SW 1271 (cell line): Measurements from ENCODE around the gene ACTR5.

Experiments used
- DNase-seq, 2 experiments: peaks; one replicate each; lab custom pipeline; 2025; lab: John Stamatoyannopoulos, UW

Gene ACTR5

DNA sequence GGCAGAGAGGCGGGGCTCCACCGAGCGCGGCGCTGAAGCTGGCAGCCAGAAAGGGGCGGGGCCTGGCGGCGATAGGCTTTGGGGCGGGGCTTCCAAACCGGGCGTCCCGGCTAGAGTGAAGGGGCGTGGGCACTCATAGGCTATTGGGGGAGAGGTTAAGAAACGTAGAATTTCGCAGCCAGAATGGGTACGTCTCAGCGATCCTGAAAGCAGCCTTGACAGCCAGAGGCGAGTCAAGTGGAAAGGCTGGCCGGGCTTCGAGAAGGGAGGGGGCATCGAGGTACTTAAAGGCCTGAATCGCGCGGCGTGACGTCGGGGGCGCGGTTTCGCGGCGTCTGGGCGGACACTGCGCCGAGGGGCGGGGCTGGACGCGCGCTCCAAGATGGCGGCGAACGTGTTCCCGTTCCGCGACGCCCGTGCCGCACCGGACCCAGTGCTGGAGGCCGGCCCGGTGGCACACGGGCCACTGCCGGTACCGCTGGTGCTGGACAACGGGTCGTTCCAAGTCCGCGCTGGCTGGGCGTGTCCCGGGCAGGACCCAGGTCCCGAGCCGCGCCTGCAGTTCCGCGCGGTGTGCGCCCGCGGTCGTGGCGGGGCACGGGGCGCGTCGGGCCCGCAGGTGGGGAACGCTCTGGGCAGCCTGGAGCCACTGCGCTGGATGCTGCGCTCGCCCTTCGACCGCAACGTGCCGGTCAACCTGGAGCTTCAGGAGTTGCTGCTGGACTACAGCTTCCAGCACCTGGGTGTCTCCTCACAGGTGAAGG is at the start of gene ACTR5:
ACTR5 (plus strand) TSS at position 364 of the 764 bp plus-strand sequence; CDS start at position 383, 19 bp downstream.
- peak; percentile 96 to 98 for DNase-seq

DNA sequence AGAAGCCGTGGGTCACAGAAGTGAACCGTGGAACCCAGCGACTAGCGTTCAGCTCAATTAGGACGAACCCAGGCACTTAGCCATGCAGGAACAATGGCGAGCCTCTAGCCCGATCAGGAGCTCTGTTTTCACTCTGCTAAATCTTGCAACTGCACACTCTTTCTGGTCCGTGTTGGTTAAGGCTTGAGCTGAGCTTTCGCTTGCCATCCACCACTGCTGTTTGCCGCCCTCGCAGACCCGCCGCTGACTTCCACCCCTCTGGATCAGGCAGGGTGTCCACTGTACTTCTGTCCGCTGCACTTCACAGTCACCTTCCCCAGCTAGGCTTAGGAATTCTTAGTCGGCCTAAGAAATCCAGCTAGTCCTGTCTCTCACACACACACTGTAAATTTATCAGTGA is 49.7 kb upstream of the ACTR5 start:
- DNase-seq, result no peak

DNA sequence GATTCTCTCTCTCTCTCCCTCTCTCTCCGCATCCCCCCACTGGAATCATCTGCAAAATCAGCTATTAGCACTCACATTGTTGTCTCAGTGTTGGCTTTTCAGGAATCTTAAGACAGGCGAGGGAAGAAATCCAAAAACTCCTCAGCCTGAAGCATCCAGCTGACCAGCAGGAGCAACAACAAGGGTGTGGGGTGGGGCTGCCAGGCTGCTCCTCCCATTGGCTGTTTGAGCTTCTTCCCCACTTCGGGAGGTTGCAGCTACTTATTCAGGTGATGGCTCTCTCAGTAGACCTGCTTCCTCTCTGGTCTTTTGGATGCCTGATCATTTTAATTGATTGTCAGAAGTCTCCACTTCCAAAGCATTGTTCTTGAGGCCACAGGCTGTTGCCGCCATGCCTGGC is 48.1 kb upstream of the ACTR5 start:
- DNase-seq, result no peak

DNA sequence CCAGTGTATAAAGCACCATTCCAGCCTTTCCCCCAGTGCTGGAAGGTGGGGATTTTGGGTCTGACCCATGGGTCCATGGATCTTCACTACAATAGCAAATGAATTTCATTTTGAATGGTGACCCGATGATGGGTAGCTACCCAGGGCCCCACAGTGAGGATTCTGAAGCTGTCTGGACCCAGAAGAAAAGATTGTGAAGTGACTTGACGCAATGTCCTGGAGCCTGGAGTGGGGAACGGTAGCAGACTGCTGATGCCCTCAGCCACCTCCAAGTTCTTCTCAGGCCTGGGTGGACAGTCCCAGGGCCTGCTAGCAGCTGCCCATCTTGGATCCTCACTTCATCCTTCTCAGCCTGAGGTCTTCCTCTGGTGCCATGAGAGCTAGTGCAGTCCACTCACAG is 47.3 kb upstream of the ACTR5 start:
- no peak for DNase-seq

DNA sequence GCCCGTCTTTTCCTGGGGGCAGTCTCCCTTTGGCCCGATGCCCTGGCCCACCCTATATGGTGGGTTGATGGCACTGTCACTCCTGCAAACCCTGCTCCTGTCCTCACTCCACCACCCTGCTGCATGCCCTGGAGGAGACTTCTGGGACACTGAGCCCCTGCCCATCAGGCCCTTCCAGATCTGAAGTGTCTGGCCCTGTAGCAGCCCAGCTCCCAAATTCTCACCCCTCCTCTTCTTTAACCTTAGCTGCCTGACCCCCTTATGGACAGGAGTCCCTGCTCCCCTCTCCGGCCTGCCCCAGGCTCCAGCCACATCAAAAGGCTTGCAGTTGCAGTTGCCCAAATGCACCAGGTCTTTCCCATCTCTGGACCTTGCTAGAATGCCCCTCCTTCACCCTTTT is 44.7 kb upstream of the ACTR5 start:
- DNase-seq, result no peak

DNA sequence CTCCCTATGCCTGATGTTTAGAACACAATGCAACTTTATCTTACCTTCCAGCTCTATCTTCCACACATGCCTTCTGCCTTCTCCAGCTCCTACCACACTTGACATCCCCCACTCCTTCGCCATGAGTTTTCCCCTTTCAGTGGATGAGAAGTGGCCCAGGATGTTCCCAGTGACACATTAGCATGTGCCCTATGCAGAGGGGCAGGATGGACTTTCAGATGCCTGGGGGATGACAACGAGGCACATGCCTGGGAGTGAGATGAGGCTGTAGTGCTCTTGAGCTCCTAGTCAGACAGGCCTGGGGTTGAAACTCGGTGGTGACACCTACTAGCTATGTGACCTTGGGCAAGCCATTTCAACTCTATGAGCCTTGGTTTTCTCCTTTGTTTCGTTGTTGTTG is 44.1 kb upstream of the ACTR5 start:
- DNase-seq, result no peak

DNA sequence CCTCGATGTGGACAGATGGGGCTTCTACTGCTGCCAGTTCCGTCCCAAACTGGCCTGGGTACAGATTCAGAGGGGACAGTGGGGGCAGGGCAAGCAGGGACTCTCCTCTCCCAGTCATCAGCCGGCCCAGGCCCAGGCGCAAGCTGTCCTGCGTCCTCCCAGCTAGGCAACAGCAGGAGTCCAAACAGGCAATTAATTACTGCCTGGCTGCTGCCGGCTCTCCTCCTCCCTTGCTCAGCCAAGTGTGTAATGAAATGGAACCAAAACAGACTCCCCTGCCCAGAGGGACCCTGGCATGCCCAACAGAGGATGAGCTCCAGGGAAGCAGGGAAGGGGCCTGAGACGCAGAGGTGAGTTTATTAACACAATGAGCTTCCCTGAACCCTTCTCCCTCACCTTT is 41.8 kb upstream of the ACTR5 start:
- DNase-seq, result no peak

DNA sequence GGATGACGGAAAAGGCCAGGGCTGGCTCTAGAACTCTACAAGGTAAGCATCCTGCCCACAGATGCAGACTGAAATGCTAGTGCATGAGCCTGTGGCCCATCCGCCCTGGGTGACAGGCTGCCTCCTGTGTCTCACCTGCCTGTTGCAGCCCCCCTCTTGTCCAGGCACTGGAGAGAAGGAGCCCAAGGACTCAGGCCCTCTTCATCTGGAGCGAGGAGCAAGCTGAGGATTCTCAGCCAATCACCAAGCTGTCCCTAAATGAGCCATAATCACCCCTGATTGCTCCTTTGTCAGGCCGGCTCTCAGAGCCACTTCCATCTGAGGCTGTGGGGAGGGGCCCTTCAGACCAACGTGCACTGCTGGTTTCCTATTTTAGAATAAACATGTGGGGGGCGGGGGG is 34.0 kb upstream of the ACTR5 start:
- no peak for DNase-seq

DNA sequence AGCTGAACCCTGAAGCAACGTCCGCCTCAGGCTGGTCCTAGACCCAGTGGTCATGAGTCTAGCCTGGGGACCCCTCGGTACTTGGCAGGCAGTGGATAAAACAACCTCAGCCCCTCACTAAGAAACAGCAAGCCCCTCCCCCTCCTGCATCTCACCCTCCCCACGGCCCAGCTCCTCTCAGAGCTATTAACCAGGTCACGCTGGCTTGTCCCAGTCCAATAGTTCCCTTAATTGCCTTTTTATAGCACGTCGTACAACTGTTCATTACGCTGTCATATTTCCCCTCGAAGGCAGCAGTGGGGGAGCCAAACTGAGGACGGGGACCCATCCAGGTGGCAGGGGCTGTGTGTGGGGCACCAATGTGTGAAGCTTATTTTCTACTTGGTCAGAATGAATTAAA is 32.6 kb upstream of the ACTR5 start:
- no peak for DNase-seq

DNA sequence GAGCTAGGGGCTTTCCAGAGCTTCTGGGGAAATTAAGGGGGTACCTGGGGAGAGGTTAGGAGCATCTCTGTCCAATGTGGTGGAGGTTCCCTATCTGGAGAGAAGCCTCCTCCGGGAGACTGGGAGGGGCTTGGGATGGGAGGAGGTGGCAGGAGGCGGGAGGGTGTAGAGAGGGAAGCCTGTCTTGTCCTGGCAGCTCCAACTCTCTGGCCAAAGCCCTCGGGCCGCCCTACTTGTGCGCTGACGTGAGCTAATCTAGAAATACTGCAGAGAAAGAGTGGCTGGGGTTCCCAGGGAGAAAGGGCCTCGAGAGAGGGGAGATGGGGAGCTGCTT is 25.6 kb upstream of the ACTR5 start:
- DNase-seq, result no peak

DNA sequence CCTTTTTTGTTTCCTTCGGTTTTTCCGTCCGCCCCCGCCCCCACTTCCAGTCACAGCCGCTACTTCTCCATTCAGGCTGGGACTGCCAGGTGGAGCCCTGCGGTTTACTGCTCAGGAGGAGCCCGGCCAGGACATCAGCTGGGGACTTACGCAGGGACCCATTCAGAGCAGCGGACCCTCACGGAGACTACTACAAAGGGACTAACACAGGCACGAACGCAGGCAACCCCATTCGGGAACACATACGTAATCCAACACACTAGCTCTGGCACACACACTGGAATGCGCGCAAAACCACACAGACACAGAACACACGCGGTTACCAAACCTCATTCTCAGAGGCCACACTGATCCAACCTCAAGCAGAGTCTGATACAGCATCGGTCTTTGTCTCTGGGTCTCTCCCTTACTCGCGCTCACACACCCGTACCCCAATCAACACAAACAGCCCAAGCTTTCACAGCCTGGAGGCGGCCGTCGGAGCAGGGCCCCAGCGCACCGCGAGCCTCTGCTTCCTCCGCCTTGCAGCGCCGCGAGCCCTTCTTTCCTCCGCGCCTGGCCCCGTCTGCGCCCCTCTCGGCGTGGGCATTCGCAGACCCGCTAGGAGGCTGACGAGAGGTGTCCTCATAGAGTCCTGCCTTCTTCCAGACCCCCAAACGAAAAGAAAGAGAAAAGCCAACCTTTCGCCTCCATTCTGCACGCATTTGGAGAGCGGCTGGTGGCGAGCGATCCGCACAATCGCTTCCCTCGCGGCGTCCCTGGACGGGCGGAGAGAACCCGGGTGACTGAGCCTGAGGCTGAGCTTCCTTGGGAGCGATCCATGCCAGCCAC is 25.0 kb upstream of the ACTR5 start:
- no peak for DNase-seq

DNA sequence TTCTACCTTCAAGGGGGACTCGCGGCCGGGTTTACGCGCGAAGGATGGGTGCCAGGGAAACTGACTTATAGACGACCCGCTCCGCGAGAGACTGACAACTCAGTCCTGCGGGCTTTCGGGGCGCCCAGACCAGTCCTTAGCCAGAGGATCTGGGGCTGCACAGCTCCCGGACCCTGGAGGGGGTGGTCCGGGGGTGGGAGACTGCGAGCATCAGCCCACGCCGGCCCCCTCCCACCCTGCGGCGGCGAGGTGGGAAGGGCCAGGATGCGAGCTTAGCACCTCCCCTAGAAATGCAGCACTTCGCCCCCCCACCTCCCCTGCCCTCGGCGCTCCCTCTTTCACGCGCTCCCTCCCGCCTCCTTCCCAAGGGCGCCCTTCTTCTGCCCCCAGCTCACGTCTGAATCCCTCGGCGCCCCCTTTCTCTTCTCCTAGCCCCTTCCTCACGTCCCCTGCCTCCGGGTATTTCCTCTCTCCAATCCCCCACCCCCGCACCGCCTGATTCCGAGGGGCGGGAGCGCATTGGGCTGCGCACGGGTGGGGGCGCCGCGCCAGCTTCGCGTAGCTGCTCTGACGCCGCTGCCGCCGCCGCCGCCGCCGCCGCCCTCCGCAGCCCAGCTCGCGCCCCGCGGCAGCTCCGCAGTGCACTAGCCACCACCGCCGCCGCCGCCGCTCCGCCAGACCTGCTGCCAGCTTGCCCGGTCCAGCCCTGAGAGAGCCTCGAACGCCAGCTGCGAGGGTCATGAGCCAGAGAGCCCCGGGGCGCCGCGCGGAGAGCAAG is 24.2 kb upstream of the ACTR5 start, which contains the start of gene SLC32A1:
SLC32A1 (plus strand) TSS at position 639 of the 778 bp plus-strand sequence. CDS start 239 bp downstream, outside the sequence.
- no peak for DNase-seq

DNA sequence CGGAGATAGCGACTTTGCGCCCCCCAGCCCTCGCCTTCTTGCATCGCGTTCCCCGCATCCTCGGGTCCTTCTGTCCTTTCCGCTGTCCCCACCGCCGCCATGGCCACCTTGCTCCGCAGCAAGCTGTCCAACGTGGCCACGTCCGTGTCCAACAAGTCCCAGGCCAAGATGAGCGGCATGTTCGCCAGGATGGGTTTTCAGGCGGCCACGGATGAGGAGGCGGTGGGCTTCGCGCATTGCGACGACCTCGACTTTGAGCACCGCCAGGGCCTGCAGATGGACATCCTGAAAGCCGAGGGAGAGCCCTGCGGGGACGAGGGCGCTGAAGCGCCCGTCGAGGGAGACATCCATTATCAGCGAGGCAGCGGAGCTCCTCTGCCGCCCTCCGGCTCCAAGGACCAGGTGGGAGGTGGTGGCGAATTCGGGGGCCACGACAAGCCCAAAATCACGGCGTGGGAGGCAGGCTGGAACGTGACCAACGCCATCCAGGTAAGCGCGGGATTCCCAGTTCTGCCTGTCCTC is 23.6 kb upstream of the ACTR5 start:
- DNase-seq, result no peak

DNA sequence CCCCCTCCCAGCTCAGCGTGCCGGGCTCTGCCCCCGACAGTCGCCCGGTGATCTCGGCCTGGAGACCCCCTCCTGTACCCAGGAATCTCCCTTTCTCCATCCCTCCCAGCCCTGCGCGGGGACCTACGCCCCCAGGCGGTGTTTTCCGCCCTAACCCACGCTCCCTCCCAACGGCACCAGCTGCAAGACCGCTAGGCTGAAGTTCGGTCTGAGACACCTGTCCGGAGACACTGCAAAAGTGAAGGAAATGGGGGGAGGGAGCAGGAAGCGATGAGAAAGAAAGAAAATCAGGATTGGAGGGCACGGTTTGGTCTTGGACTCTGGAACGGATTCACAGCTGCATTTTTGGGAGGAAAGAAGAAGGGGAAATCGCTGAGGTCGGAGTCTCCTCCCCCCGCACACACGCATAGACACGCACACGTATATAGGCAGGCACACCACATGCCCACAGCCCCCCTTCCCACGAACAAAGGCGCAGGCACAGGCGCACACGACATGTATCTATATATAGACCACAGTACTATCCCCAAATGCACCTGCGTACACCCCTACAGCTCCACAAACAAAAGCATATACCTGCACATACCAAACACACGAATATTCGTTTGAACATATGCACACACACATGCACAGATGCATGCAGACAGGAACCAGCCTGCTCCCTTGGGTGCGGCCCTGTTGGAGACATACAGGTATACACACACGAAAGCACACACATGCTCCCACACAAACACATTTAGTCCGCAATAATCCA is 22.9 kb upstream of the ACTR5 start:
- no peak for DNase-seq

DNA sequence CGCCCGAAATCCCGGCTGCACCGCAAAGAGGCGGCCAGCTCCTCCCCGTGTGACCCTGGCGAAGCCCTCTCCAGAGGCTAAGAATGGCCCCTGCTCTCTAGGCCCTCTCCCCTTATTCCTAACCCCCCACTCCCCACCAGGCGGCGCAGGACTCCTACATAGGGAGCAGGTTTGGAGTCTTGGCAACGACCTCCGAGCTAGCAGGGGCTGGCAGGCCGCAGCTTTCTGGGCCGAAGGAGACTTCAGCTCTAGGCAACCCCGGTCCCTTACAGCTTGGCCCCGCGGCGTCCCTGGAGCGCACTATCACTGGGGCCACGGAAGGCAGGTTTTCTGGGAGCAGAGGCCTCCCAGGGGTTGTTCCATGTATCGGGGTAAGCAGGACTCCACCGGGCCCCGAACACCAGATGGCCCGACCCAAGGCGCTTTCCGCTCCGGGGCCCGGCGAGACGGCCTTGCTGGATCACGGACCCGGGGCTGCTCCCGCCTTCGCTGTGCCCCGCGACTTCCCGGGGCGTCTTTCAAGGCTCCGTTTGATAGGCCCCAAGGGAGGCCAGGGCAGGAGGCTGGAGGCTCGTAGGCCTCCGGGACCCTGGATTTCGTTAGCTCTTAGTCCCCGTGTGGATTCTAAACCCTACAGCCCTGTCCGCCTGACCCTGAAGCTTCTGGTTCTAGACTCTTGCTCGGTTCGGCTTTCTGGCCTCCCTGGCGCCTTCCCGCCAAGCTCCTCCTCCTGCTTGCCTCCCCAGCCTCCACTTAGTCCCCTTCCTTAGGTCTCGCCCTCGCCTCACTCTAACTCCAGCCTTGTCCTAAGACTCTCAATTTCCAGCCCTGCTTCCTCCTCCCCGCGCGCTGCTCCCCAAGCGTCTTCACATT is 22.1 kb upstream of the ACTR5 start:
- no peak for DNase-seq

DNA sequence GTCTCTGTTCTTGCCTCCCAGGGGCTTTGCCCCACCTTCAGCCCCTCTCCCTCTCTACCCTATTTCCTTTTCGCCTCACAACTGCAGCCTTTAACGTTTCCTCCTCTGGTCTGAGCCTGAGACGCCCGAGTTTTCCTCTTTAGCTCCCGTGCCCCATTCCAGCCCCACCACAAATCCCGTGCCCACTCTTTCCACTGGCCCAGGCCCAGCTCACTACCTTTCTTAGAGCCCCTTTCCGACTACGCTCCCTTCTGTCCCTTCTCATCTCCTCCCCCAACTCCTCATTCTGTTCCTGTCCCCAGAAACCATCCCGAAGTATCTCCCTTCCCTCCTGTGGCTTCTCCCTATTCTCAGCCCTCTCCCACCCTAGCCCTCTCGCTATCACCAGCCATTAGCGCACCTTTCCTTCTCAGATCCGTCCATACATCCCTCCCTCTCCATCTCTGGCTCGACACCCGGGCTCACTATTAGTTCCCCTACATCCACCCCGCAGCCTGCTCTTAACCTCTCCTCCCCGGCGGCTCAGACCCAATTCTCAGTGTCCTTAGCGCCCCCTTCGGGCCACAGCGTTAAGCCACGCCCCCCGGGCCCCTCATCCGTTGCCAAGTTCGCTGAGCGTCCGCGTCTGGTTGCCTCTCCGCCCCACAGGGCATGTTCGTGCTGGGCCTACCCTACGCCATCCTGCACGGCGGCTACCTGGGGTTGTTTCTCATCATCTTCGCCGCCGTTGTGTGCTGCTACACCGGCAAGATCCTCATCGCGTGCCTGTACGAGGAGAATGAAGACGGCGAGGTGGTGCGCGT is 21.3 kb upstream of the ACTR5 start:
- no peak for DNase-seq

DNA sequence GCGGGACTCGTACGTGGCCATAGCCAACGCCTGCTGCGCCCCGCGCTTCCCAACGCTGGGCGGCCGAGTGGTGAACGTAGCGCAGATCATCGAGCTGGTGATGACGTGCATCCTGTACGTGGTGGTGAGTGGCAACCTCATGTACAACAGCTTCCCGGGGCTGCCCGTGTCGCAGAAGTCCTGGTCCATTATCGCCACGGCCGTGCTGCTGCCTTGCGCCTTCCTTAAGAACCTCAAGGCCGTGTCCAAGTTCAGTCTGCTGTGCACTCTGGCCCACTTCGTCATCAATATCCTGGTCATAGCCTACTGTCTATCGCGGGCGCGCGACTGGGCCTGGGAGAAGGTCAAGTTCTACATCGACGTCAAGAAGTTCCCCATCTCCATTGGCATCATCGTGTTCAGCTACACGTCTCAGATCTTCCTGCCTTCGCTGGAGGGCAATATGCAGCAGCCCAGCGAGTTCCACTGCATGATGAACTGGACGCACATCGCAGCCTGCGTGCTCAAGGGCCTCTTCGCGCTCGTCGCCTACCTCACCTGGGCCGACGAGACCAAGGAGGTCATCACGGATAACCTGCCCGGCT is 20.6 kb upstream of the ACTR5 start:
- DNase-seq, result no peak

DNA sequence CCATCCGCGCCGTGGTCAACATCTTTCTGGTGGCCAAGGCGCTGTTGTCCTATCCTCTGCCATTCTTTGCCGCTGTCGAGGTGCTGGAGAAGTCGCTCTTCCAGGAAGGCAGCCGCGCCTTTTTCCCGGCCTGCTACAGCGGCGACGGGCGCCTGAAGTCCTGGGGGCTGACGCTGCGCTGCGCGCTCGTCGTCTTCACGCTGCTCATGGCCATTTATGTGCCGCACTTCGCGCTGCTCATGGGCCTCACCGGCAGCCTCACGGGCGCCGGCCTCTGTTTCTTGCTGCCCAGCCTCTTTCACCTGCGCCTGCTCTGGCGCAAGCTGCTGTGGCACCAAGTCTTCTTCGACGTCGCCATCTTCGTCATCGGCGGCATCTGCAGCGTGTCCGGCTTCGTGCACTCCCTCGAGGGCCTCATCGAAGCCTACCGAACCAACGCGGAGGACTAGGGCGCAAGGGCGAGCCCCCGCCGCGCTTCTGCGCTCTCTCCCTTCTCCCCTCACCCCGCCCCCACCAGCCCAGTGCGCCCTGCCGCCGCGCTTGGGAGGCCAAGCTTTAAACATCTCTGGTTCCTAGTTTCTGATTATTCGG is 20.0 kb upstream of the ACTR5 start:
- no peak for DNase-seq
